ENCODE measurements around the gene ITGA2. TPM values are rescaled to one million over a fixed set of nuclear protein-coding genes. Genes with fewer than 3 reads are reported as not detected.

Gene ITGA2
- total RNA-seq, 1 experiment from 2014 or later, result 36.6 TPM

DNA sequence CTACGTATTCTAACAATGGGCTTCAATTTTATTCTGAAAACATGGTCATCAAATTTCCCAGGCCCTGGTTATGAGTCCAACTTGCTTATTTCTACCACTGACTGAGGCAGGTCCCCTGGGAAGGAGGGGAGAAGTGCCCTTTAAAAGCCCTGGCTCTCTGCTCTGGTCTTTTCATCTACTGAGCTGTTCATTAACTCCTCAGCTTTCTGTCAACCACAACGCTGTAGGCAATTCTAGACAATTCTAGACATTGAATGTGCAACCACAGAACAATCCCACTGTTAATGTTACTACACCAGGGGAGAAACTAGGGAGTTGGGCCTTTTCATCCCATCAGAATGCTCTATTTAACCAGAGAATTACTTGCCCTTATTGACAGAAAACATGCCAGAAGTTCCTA is 110.4 kb downstream of the ITGA2 start (continued):
- TF ChIP-seq ZBTB33 (IDR thresholded peaks at IDR 0.05; ENCODE audit: extremely low read depth, insufficient replicate concordance, low read length) (no peak), JUND (IDR thresholded peaks at IDR 0.05) (no peak), EZH2 (IDR thresholded peaks at IDR 0.05) (no peak), FOSL1 (IDR thresholded peaks at IDR 0.05; ENCODE audit: low read depth) (no peak), POLR2A (IDR thresholded peaks at IDR 0.05; ENCODE audit: borderline replicate concordance, extremely low read depth, insufficient read depth, insufficient read length) (no peak), RAD21 (IDR thresholded peaks at IDR 0.05; ENCODE audit: low read depth) (no peak), ZFX (IDR thresholded peaks at IDR 0.05) (no peak), CBX3 (IDR thresholded peaks at IDR 0.05; ENCODE audit: low read depth) (no peak)
- TF ChIP-seq, protein P1, sequence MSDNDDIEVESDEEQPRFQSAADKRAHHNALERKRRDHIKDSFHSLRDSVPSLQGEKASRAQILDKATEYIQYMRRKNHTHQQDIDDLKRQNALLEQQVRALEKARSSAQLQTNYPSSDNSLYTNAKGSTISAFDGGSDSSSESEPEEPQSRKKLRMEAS (IDR thresholded peaks at IDR 0.05), result no peak
- TF ChIP-seq, protein P2, sequence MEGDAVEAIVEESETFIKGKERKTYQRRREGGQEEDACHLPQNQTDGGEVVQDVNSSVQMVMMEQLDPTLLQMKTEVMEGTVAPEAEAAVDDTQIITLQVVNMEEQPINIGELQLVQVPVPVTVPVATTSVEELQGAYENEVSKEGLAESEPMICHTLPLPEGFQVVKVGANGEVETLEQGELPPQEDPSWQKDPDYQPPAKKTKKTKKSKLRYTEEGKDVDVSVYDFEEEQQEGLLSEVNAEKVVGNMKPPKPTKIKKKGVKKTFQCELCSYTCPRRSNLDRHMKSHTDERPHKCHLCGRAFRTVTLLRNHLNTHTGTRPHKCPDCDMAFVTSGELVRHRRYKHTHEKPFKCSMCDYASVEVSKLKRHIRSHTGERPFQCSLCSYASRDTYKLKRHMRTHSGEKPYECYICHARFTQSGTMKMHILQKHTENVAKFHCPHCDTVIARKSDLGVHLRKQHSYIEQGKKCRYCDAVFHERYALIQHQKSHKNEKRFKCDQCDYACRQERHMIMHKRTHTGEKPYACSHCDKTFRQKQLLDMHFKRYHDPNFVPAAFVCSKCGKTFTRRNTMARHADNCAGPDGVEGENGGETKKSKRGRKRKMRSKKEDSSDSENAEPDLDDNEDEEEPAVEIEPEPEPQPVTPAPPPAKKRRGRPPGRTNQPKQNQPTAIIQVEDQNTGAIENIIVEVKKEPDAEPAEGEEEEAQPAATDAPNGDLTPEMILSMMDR (IDR thresholded peaks at IDR 0.05 in 2 of 3, conservative IDR thresholded peaks at IDR 0.05 in 1 of 3; ENCODE audit: borderline replicate concordance in 1 of 3, insufficient read depth in 1 of 3, low read depth in 2 of 3, low read length in 2 of 3), result no peak

- Histone ChIP-seq H3K79me2 (ENCODE audit: insufficient read depth, low read length) (no peaks in the 10 kb centered on the region), H3K9me2 (ENCODE audit: insufficient read depth) (no peaks in the 10 kb centered on the region), H3K27ac (ENCODE audit: low read depth, low read length) (no peak overlapping the region), H4K20me1 (ENCODE audit: insufficient read depth) (no peaks in the 10 kb centered on the region), H2AFZ (ENCODE audit: low read depth, low read length, poor library complexity, severe bottlenecking) (no peak overlapping the region), H3K4me3 (replicated peaks in 1 of 2; ENCODE audit: low read depth in 1 of 2, low read length in 2 of 2) (no peak overlapping the region), H3K9ac (ENCODE audit: low read length) (no peak overlapping the region), H3K27me3 (ENCODE audit: insufficient read depth, low read length) (no peaks in the 10 kb centered on the region), H3K36me3 (ENCODE audit: control insufficient read depth in 1 of 2, insufficient read depth in 2 of 2, low read length in 2 of 2) (peaks cover 22 to 34% of the 10 kb centered on the region in 2 experiments; a peak in 3 of 4 replicates), H3K4me1 (ENCODE audit: control insufficient read depth in 1 of 2, insufficient read depth in 2 of 2, low read length in 2 of 2) (no peaks in the 10 kb centered on the region), H3K4me2 (ENCODE audit: low read length) (no peak overlapping the region), H3K9me3 (ENCODE audit: control insufficient read depth in 1 of 2, insufficient read depth in 1 of 2, low read depth in 1 of 2, low read length in 2 of 2) (no peaks in the 10 kb centered on the region)
- intact Hi-C loops (cut with micrococcal nuclease), result no loop called here
- ChIA-PET CTCF (no interaction called here), RAD21 (ENCODE audit: low non-redundant PET in 1 of 2, low total read pairs in 2 of 2, uncharacterized antibody in 2 of 2, unreplicated experiment in 2 of 2) (no interaction called here), POLR2A (interaction anchor here (1.4 kb wide), 1 partner anchor 9 kb away, joined by 4 read pairs; the partner anchor contains the start of gene MOCS2)
- no TSS peak for BruUV-seq (replicated peaks)
- no peak for DNase-seq (ENCODE audit: low read depth, low spot score)
- no peak for ATAC-seq
- TF ChIP-seq YY1 (IDR thresholded peaks at IDR 0.05; ENCODE audit: extremely low read depth, insufficient replicate concordance, low read depth, low read length), result no peak
These were observed 111.5 kb downstream of the ITGA2 start for GRCh38 chr5:53100606-53101005.
